Measurements from ENCODE around the gene ZNF10. TPM values are rescaled to one million over a fixed set of nuclear protein-coding genes. Genes with fewer than 3 reads are reported as not detected.

Gene ZNF10
- total and polyA plus RNA-seq, 2 of the 4 experiments (the other 2 are of a cell fraction) = 4.1 to 6.1 TPM

DNA sequence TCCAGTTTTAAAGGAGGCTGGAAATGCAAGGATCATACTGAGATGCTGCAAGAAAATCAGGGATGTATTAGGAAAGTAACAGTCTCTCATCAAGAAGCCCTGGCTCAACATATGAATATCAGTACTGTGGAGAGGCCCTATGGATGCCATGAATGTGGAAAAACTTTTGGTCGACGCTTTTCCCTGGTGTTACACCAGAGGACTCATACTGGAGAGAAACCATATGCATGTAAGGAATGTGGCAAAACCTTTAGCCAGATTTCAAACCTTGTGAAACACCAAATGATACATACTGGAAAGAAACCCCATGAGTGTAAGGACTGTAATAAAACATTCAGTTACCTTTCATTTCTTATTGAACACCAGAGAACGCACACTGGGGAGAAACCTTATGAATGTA, 24.8 kb upstream of the ZNF10 start:
- in situ Hi-C loops (cut with MboI; ENCODE audit: low sequenced_read_pairs) (no loop called here), dilution Hi-C loops (cut with HindIII; ENCODE audit: low sequenced_read_pairs, unreplicated experiment) (no loop called here), intact Hi-C loops (cut with micrococcal nuclease) (no loop called here)
- DNase-seq (no peak), ATAC-seq (ENCODE audit: low read depth) (no peak)
- H3K9me3 ChIP-seq (ENCODE audit: control insufficient read depth, insufficient read depth, low read length) = peaks cover 84% of the 10 kb centered on the region
- no peak overlapping the region for H3K4ac ChIP-seq (ENCODE audit: low read depth, low read length)
- H2AFZ ChIP-seq (replicated peaks; ENCODE audit: low read length, poor library complexity) = no peak overlapping the region
- H2AK9ac ChIP-seq (replicated peaks; ENCODE audit: low read depth, low read length, poor library complexity) = no peak overlapping the region
- no peaks in the 10 kb centered on the region for H3K9me1 ChIP-seq (ENCODE audit: insufficient read depth, low read length)
- H2AK5ac ChIP-seq (ENCODE audit: low read depth, low read length) = no peak overlapping the region
- ChIA-PET CTCF (no interaction called here), POLR2A (ENCODE audit: unreplicated experiment) (no interaction called here)
- no peak overlapping the region for H3K23ac ChIP-seq (ENCODE audit: low read depth, low read length)
- H3K27ac ChIP-seq (ENCODE audit: insufficient read depth, low read length) = no peak overlapping the region
- no peak overlapping the region for H3K4me2 ChIP-seq (ENCODE audit: low read depth, low read length)
- H3K4me3 ChIP-seq (ENCODE audit: insufficient read depth, low read depth, low read length) = no peak overlapping the region
- H2BK120ac ChIP-seq (ENCODE audit: low read depth, low read length) = no peak overlapping the region
- H3K9ac ChIP-seq (ENCODE audit: low read depth, low read length) = no peak overlapping the region
- no peaks in the 10 kb centered on the region for H3K27me3 ChIP-seq (ENCODE audit: control insufficient read depth, insufficient read depth, low read length)
- H3K36me3 ChIP-seq (ENCODE audit: control insufficient read depth, insufficient read depth, low read length) = peaks cover 31% of the 10 kb centered on the region
- WGBS, 2 experiments (ENCODE audit: extremely low coverage in 2 of 2, insufficient read length in 1 of 2) = no CpG with 5 or more reads among the region's 3 CpGs
- no peak overlapping the region for H3K56ac ChIP-seq (ENCODE audit: extremely low read depth, insufficient read depth, low read length)
- H2BK20ac ChIP-seq (ENCODE audit: low read depth, low read length) = no peak overlapping the region
- no peak overlapping the region for H4K5ac ChIP-seq (ENCODE audit: low read depth, low read length)
- no peak overlapping the region for H4K8ac ChIP-seq (ENCODE audit: low read depth in 2 of 2, low read length in 2 of 2)
- H3K4me1 ChIP-seq (ENCODE audit: control insufficient read depth, insufficient read depth, low read length) = no peaks in the 10 kb centered on the region
- no peak overlapping the region for H3K18ac ChIP-seq (ENCODE audit: low read depth, low read length)
- no peaks in the 10 kb centered on the region; a peak in 1 of 4 replicates for H3K79me1 ChIP-seq (ENCODE audit: low read depth in 1 of 2, low read length in 2 of 2)
- BruUV-seq (replicated peaks) = no TSS peak
- no peak overlapping the region for H2BK5ac ChIP-seq (ENCODE audit: low read depth, low read length, poor library complexity, severe bottlenecking)
- no peaks in the 10 kb centered on the region for H4K20me1 ChIP-seq (ENCODE audit: insufficient read depth, low read length)
- no peak for TF ChIP-seq RAD21 (IDR thresholded peaks at IDR 0.05; ENCODE audit: low read length)
- no peak for TF ChIP-seq RFX5 (IDR thresholded peaks at IDR 0.05; ENCODE audit: low read depth, low read length)
- TF ChIP-seq, protein P1, sequence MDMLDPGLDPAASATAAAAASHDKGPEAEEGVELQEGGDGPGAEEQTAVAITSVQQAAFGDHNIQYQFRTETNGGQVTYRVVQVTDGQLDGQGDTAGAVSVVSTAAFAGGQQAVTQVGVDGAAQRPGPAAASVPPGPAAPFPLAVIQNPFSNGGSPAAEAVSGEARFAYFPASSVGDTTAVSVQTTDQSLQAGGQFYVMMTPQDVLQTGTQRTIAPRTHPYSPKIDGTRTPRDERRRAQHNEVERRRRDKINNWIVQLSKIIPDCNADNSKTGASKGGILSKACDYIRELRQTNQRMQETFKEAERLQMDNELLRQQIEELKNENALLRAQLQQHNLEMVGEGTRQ (IDR thresholded peaks at IDR 0.05; ENCODE audit: low read depth, low read length) = no peak
- no peak for TF ChIP-seq SMC3 (IDR thresholded peaks at IDR 0.05; ENCODE audit: low read depth, low read length)
- no peak for TF ChIP-seq RCOR1 (IDR thresholded peaks at IDR 0.05; ENCODE audit: insufficient replicate concordance, low read length)
- no peak for TF ChIP-seq MAFK (IDR thresholded peaks at IDR 0.05; ENCODE audit: low read depth, low read length)
- no peak for TF ChIP-seq BHLHE40 (IDR thresholded peaks at IDR 0.05; ENCODE audit: low read depth, low read length)
- no peak for TF ChIP-seq POLR2A (IDR thresholded peaks at IDR 0.05; ENCODE audit: low read depth, low read length)
- no peak overlapping the region for H2BK15ac ChIP-seq (ENCODE audit: low read depth, low read length)
- H4K91ac ChIP-seq (ENCODE audit: insufficient read depth, low read depth, low read length) = no peak overlapping the region
- no peak overlapping the region for H3K14ac ChIP-seq (replicated peaks; ENCODE audit: low read depth, low read length)

Measured in IMR-90 (cell line).